Stimulated activated CD4-positive, alpha-beta T cell treated with anti-CD3 and anti-CD28 coated beads, Interleukin-4, amount 100 ng/mL, for 4 hours (primary cell): Measurements from ENCODE around the gene KCNH6.

Experiments used
- DNase-seq, 2 experiments: peaks; one replicate each; pipeline ENCODE4 v3.0.0-alpha.2; 2020

The KCNH6 gene

GRCh38 chr17:63514477-63514876, 8.7 kb upstream of the KCNH6 start:
- no peak for DNase-seq

- no peak for DNase-seq
Observed at GRCh38 chr17:63514974-63515373, 8.2 kb upstream of the KCNH6 start.

- no peak for DNase-seq
Observed at GRCh38 chr17:63515426-63515825, 7.7 kb upstream of the KCNH6 start.

GRCh38 chr17:63516910-63517824, 6.0 kb upstream of the KCNH6 start:
- DNase-seq = no peak

- no peak for DNase-seq
Observed at GRCh38 chr17:63517825-63518534, 5.2 kb upstream of the KCNH6 start.

GRCh38 chr17:63519116-63519881, 3.9 kb upstream of the KCNH6 start:
- no peak for DNase-seq

GRCh38 chr17:63519972-63520882, 2.9 kb upstream of the KCNH6 start:
- no peak for DNase-seq

GRCh38 chr17:63524051-63524450, 893 bp downstream of the KCNH6 start:
- DNase-seq = no peak

GRCh38 chr17:63525190-63525946, 2.2 kb downstream of the KCNH6 start:
- DNase-seq = no peak

GRCh38 chr17:63526861-63527260, 3.7 kb downstream of the KCNH6 start:
- DNase-seq = no peak

- DNase-seq = no peak
Observed at GRCh38 chr17:63528183-63528582, 5.0 kb downstream of the KCNH6 start.

- DNase-seq = no peak
Observed at GRCh38 chr17:63529711-63530556, 6.8 kb downstream of the KCNH6 start.

GRCh38 chr17:63530557-63531021, 7.4 kb downstream of the KCNH6 start:
- no peak for DNase-seq

GRCh38 chr17:63531022-63531965, 8.1 kb downstream of the KCNH6 start:
- DNase-seq = no peak

GRCh38 chr17:63533433-63534077, 10.4 kb downstream of the KCNH6 start:
- no peak for DNase-seq

- no peak for DNase-seq
Observed at GRCh38 chr17:63534078-63534570, 11.0 kb downstream of the KCNH6 start.

- no peak for DNase-seq
Observed at GRCh38 chr17:63534816-63535455, 11.8 kb downstream of the KCNH6 start.

GRCh38 chr17:63535640-63536039, 12.5 kb downstream of the KCNH6 start:
- DNase-seq = no peak
